NCI-H345 (cell line): ENCODE measurements around the gene ITPR1.

Experiments
- DNase-seq: peaks from one replicate; lab custom pipeline; 2025; lab: John Stamatoyannopoulos, UW

ITPR1 gene

DNA sequence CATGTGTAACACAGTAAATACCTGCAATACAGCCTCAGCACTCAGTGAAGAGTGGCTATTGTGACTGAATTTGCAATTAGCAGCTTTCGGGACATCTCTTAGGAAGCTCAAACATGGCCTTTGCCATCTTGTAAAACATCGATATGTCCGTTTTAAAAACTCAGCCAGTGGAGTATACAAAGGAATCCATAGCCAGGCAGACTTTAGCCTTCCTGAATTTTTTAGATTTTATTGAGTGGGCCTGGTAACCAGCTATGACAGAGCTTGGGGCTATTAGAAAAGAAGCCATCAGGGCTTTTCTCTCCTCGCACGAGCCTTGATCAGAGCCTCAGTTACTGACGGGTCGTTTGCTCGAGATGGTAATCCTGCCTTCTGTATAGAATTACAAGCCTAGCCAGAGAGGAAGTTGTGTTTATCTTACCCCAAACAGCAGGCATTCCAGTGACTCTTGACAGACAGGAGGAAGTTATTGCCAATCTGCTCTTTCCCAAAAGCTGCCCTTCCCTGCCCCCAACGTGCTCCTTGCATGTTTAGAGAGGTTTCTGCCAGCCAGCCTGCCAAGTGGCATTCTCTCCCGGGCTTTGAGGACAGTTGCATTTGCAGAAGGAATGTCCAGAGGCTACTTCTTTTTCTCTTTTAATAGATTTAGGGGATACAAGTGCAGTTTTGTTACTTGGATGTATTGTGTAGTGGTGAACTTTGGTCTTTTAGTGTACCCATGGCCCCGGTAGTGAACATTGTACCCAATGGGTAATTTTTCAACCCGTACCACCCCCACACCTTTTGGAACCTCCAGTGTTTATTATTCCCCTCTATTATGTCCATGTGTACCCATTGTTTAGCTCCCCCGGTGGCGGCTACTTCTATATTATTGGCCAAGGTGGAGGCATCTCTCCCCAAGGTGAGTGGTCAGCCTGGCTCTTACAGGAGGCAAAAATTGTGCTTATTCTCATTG, 40.6 kb downstream of the ITPR1 start:
- DNase-seq = no peak

DNA sequence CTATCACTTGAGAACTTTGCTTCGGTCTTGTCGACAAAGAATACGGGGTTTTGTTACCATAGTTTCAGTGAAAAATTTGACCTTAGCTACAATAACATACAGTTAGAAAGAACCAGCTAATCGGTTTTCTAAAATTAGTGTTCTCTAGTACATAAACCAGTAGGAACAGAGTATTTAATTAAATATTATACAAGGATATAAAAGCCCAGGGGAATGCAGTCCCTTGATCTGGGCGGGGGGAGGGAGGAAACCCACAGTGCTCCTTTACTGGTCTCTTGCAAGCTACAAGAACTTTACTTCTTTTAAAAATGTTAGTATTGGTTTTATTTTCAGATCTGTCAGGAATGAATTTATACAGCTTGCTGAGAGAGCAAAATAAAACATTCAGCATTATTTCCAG, 41.8 kb downstream of the ITPR1 start:
- DNase-seq = no peak

DNA sequence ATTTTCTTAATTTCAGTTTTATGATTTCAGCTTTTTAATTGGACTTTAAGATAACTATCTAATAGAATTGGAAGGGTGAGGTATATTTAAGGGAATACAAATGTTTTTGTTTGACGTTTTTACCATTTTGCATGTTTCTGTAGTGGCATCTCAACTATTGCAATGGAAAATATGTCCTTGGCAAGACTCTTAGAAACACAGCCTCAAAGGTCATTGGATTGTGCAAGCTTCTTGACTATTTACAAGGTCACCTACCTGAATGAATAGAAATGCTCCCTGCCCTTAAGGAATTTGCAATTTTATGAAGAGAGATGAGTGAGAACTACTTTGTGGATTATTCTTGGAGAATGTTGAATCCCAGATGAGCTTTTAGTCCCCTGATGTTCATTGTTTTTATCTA, 43.1 kb downstream of the ITPR1 start:
- no peak for DNase-seq

DNA sequence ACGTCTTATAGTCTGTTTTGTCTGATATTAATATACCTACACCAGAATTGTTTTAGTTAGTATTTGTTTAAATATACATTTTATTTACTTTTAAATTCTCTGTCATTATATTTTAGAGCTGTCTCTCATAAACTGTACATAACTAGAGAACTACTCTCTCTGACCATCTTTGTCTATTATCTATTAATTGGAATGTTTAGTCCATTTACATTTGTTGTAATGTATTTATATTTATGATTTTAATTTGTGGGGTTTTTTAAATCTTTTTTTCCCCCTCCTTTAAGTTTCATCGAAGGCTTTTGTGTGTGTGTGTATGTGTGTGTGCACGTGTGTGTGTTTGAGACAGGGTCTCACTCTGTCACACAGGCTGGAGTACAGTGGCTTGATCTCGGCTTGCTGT, 47.1 kb downstream of the ITPR1 start:
- no peak for DNase-seq

DNA sequence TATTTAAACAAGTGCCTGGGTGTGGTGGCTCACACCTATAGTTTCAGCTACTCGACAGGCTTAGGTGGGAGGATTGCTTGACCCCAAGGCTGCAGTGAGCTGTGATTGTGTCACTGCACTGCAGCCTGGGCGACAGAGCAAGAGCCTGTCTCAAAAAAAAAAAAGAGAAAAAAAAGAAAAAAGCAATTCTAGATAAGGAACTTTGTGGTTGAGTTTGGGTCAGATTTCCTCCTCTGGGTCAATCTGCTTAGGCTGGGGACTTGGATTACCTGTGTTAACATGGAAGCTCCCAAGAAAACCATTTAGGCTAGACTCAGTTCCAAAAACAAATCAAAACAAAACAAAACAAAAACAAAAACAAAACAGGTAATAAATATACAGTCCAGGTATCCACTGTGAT, 50.0 kb downstream of the ITPR1 start:
- no peak for DNase-seq

DNA sequence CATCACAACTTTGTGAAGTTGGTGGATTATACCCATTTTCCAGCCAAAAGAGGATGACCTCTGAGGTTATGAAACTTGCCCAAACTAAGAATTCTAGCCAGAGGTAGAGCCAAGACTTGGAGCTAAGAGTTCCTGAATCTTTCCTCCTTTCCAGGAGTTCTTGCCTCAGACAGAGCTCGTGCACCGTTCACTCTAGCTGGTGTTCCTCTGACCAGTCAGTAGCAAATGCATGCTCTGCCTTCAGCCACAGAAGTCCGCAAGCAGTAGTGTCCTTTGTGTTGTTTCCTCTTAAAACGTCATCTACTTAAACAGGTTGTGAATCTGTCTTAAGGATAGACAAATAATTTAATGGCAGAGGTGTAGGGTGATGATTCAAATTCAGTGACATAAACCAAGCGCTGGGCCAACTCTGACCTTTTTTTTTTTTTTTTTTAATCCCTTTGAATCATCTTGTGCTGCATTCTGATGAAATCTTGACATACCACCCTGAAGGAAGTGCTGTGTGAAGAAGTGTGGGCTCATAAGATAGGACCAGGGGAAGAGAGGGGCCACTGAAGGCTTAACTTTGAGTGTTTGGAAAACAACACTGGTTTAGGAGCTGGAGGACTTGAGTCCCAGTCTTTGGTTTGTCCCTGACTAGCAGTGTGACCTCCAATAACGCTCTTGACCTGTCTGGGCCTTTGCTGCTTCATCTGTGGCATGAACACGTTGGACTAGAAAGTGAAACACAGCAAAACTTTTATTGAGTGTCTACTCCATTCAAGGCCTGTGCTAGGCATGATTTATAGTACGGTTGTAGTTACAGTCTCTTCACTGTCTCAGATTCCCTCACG, 53.4 kb downstream of the ITPR1 start:
- DNase-seq = no peak

DNA sequence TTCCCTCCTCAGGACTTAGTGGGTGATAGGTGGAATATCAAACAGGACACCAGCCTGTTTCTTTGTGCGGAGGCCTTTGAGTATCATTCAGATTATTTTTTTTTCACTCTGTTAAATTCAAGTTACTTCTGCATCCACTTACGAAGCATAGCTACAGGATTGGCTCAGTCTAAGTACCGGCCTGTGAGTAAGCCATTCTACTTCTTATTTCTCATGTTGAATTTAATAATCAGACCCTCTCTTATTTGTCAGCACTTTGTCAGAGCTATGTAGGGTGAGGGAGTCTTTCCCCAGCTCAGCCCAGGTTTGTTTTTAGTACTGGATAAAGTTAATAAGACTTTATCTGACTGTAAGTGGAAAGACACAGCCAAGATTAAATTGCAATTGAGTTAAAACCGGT, 54.7 kb downstream of the ITPR1 start:
- DNase-seq = no peak

DNA sequence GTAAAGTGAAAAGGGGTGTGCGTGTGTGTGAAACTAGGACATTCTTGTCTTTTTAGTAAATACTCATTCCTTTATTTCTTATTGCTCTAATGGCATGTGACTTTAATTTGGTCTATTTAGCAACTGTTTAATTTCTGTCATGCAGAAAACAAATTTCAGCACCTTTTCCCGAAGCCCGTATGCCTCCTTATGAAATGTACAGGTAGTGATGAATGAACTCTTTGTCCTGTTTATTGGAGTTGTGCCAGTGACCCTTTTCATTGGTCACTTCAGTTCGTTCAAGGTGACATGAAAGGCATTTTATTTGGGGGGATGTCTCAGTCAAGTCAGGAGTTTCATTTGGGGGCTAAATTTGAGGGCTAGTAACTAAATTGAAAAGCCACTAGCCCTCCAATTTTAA, 55.2 kb downstream of the ITPR1 start:
- no peak for DNase-seq

DNA sequence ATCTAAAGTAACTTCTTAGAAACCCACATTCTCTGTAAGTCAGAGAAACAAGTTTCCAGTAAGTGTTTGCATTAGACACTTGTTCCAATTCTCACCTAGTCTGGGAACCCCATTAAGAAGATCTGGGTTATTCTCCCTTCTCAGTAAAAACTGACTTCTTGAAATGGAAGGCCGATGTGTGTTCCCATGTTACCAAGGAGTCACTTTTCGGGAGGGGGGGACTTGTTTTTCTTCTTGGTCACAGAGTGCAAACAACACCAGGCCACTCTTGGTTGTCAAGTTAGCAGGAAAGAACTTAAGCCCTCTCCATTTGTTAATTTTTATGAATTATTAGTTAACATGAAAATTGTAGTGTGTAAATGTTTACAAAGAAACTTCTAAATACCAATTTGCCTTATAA, 55.6 kb downstream of the ITPR1 start:
- no peak for DNase-seq

DNA sequence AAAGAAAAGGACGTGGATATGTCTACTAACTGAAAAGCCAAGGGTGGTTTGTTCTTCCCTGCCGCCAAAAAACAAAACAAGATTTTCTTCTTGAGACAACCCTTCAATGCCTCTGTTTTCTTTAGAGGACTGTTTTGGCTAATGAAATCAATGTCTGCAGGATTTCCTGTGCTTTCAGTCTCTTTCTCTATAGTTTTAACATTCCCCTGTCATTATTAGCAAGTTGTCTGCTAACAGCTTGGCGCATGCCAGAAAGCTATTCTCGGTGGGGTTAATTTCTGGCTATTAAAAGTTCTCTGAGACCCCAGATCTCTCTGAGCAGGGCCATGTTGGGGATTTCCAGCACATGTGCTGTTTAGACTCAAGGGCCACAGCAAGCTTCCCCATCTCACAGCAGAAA, 56.7 kb downstream of the ITPR1 start:
- DNase-seq = no peak

DNA sequence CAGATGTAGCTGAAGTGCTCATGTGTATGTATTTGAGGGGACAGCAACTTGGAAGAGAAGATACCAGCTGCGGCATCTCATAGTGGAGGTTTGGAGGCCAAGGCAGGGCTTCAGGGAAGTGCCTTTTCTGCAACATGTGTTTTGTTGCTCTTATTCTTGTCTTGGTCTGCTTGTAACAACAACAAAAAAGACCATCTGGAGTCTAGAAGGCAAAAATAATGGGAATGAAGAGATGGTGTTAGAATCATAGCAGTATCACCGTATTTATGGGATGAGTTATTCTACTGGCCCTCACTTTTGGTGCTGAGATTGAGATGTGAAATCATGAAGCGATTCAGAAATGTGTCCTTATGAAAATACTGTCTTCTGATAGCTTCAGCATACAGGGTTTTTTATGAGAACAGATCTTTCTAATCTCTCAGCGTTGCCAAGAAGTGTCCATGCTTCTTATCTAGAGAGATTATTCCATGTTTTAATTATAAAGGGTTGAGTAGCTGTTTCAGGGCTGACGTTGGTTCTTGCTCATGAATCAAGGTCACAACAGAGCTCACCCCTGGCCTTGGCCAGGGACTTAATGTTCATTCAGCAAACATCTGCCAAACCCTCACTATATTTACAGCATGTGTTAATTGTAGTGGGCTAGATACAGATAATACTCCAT, 58.0 kb downstream of the ITPR1 start:
- DNase-seq = no peak

DNA sequence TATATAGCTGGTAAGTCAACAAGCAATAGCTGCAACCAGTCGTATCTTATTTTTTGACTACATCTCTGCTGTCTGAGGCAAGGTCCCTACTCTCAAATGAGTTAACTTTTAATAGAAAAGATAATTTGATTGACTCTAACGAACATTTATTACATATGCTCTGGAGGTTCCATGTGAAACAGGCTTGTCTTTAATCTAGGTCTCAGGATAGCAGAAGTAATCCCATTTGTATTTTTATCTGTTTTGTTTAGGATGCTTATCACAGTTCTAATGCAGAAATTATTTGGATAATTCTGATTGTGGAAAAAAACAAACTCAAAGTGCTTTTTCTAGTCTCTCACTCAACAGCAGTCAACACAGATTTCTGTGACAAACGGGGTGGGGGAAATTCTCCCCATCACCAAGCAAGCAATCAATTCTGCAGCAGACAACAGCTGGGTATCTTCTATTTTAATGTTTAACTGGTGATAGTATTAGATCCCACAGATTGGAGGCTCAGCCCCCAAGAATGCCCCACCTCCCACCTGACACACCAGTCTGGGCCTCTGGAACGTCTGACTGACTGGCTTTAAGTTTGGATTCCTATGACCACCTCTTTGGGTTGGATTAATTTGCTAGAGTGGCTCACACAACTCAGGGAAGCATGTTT, 58.8 kb downstream of the ITPR1 start:
- DNase-seq = no peak

DNA sequence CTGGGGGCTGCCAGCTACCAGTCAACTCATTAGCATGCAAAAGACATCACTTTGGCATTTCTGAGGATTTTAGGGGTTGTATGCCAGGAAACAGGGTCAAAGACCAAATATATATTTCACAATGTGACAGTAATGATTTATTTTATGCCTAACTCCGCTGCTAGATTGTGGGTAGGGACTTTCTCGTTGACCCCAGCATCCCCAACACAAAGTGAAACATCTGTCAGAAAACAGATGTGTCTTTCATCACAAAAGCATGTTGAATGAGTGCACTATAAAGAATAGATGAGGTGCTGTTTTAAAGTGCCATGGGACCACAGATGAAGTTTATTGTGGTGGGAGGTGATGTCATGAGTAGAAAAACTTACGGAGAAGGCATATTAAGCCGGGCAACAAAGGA, 59.7 kb downstream of the ITPR1 start:
- no peak for DNase-seq

DNA sequence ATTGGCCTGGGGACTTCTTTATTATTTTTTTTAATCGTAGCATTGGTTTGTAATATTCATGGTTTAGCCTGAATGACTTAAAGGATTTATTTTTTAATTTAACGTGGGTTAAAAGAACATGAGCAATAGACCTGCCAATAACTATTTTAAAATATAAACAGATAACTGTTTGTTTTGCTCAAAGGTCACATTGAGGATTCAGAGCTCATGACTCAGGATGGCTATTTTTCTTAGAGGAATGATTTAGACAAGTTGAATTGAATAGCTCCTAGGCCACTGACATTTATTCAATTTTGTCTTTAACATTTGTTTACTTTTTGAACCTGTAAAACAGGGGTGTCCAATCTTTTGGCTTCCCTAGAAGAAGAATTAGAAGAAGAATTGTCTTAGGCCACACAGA, 68.5 kb downstream of the ITPR1 start:
- DNase-seq = no peak

DNA sequence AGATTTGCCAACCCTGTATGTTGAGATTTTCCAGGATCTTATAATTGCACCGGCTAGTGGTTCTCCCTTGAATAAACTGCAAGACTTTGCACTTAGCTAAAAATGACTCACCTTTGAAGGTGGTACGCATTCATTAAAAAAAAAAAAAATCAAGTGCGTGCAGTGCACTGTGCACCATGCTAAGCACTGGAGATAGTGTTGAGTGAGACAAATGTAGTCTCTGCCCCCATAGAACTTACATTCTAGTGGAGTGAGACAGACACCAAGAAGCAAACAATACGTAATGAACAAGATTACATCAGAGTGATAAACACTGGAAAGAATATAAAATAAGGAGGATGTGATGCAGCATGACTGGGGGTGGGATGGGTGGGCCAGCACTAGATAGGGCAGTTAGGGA, 69.4 kb downstream of the ITPR1 start:
- no peak for DNase-seq

DNA sequence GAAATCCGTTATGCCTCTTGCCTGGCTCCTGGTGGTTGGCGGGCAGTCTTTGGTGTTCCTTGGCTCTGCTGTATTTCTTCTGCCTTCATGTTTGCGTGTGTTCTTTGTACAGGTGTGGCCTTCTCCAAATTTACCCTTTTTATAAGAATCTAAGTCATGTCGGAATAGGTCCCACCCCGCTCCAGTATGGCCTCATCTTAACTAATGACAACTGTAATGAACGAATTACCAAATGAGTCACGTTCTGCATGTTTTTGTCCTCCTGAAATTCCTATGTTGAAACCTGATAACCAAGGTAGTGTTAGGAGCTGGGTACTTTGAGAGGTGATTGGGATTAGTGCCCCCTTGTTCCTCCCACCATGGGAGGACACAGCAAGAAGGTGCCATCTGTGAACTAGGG, 71.1 kb downstream of the ITPR1 start:
- DNase-seq = no peak

DNA sequence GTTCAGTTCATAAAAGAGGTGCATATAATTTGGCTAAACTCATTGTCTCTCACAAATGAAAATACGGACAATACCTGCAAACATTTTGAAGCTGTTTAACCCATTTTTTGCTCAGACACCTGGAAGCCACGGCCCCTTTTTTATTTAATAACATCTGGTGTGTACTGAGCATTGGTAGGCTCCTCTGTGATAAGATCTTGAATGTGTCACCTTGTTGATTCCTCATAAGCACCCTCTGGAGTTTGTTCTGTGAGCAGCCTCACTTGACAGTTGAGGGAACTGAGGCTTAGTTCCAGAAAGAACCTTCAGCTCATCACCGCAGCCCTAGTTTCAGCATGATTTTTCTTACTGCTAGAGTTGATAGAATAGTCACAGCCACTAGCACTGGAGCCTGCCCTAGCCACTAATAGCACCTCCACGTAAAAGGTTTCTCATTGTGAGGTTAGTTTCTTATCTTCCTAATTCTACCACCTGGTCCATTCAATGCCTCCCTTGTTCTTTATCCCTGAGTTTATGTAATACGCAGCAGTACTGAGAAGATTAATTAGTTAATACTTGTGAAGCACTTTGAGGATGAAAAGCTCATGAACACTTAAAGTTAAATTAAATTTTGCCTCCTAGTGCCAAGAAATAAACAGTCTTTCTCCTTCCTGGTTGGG, 71.9 kb downstream of the ITPR1 start:
- DNase-seq = no peak

DNA sequence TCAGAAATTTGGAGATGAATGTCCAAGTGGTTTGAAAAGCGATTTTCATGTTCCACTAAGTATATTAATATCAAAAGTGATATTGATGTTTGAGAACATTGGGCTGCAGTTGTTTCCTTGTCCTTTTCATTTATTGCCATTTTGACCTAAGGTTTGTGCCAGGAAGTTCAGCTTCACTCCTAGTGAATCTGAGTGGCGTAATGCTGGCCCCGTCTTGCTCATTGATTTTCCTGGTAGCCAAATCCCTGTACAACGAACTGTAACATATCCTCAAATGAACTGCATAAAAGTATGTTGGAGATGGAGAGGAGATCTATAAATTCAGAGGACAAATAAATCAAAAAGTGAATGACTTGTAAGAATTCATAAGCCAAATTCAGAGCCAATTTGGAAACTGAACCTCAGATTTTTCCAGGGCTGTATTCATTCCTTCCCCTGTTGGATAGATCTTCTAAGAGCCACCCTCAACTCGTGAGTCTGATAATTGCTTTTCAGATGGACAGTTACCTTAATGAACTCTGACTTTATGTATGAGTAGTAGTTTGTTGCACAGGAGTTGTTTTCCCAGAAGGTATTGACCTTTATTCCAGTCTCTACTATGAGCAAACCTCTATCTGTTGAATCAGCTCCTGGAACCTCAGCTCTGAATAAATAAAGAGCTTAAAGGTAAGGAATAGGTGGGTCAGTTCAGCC, 72.8 kb downstream of the ITPR1 start:
- DNase-seq = no peak

DNA sequence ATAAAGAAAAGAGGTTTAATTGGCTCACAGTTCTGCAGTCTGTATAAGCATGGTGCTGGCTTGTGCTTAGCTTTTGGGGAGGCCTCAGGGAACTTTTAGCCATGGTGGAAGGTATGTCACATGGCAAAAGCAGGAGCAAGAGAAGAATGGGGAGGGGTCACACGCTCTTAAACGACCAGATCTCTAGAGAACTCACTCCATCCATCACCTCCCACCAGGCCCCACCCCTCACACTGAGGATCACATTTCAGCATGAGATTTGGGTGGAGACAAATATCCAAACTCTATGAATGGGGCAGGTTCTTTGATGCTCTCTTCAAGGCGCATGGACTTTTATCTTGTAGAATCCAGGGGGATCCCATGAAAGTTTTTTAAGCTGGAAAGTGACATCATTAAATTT, 75.7 kb downstream of the ITPR1 start:
- no peak for DNase-seq

DNA sequence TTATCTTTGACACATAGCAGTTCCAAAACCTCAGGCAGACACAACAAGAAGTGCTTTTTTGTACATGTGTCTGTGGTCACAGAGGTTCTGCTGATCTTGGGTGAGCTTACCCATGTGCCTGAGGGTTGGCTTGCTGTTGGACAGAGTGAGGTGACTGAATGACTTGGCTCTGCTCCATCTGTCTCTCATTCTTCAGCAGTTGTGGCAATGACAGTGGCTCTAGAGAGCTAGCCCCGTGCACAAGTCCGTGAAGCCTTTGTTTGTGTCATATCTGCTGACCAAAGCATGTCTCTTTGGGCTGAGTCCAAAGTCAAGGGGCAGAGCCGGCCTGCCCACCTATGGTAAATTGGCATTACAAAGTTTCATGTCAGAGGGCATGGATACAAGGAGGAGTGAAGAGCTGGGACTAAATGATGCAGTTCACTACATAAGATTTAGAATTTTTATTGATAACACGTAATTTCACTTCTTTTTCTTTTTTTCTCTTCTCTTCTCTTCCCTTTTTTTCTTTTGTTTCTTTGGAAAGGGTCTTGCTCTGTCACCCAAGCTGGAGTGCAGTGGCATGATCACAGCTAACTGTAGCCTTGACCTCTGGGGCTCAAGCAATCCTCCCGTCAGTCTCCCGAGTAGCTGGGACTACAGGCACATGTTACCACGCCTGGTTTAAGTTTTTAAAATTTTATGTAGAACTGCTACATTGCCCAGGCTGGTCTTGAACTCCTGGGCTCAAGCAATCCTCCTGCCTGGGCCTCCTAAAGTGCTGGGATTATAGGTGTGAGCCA, 77.9 kb downstream of the ITPR1 start:
- DNase-seq = no peak
